ENCODE results near the gene ZDHHC20. TPM values are rescaled to one million over a fixed set of nuclear protein-coding genes. Genes with fewer than 3 reads are reported as not detected.

ZDHHC20 gene
- polyA plus RNA-seq, result 11.6 and 13.4 TPM in 2 replicates

GRCh38 chr13:21458813-21459701 lies at the start of gene ZDHHC20:
Gene ZDHHC20, minus strand, starts transcription at chr13:21459303. Its CDS starts 132 bp downstream, at chr13:21459171.

Other genes with a start within 250 kb of the ZDHHC20 start
- gene MICU2, start 144.9 kb upstream of the ZDHHC20 start, polyA plus RNA-seq, result 31.0 and 60.9 TPM in 2 replicates
- 63.8 and 63.9 TPM in 2 replicates for gene FGF9, start 211.8 kb upstream of the ZDHHC20 start, polyA plus RNA-seq